Measurements from ENCODE around the gene DPH2.
A peak's percentile ranks its signal among the peaks of the same experiment; 100 is the strongest.

Gene DPH2

GRCh38 chr1:43970502-43970901 is 692 bp downstream of the DPH2 start:
- DNase-seq: no peak

GRCh38 chr1:43970911-43971310 is 1.1 kb downstream of the DPH2 start:
- DNase-seq: no peak

DNA sequence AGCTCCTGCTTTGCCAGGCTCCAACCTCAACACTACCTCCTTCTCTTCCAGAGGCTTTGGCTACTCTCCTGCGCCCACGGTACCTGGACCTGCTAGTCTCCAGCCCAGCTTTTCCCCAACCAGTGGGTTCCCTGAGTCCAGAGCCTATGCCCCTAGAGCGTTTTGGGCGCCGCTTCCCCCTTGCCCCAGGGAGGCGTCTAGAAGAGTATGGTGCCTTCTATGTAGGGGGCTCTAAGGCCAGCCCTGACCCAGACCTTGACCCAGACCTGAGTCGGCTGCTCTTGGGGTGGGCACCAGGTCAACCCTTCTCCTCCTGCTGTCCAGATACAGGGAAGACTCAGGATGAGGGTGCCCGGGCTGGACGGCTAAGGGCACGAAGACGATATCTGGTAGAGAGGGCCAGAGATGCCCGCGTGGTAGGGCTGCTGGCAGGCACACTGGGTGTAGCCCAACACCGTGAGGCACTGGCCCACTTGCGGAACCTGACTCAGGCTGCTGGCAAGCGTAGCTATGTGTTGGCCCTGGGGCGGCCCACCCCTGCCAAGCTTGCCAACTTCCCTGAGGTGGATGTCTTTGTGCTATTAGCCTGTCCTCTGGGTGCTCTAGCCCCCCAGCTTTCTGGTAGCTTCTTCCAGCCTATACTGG is 1.6 kb downstream of the DPH2 start:
- DNase-seq: no peak

DNA sequence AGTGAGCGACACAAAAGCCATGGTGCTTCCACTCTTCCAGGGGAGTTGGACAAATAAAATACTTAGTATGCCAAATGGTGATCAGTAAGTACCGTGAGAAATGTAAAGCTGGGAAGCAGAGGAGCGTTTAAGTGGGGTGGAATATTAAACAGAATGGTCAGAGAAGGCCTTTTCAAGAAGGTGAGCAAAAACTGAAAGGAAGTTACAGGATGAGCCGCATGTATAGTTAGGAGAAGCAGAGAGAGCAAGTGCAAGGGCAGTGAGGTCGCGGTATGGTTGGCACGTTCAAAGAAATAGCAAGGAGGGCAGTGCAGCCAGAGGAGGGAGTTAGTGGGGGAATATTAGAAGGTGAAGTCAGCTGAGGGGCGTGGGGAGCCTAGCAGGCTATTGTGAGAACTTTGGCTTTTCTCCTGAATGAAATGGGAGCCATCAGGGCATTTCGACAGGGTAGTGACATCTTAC is 4.2 kb downstream of the DPH2 start:
- DNase-seq: no peak

DNA sequence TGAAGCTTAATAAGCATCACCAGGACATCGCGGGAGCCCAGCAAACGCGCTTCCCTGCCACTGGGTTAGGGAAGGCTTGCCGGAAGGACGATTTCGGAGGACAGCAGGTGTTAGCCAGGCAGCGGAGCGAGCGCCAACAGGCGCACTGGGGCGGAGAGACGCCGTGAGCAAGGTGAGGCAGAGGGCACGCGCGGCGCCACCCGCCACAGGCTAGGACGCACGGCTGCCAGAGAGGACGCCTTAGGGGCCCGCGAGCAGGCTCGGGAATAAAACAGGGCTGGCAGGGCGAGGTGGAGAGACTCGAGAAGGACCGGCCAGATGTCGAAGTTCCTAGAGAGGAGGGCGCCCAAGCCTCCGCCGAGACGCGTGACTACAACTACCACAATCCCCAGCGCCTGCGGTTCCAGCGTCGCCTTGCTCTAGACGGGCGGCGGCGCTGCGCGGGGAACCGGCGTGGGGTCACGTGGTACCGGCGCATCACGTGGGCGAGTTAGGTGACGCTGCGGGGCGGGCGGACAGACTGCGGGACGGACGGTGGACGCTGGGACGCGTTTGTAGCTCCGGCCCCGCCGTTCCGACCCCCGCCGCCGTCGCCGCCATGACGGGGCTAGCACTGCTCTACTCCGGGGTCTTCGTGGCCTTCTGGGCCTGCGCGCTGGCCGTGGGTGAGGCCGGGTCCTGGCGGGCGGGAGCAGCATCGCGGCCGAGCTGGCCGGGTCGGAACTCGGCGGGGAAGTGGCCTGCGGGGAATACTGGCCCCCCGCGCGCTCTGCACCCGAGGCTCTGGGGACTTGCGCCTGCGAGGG is 4.8 kb downstream of the DPH2 start, which contains the start of gene ATP6V0B:
TSS of gene ATP6V0B (plus strand) at position 518 of the 806 bp plus-strand sequence. CDS start at position 599, 81 bp downstream.
- DNase-seq: peak; percentile 93

GRCh38 chr1:43975249-43975961 is 5.6 kb downstream of the DPH2 start:
- no peak for DNase-seq

DNA sequence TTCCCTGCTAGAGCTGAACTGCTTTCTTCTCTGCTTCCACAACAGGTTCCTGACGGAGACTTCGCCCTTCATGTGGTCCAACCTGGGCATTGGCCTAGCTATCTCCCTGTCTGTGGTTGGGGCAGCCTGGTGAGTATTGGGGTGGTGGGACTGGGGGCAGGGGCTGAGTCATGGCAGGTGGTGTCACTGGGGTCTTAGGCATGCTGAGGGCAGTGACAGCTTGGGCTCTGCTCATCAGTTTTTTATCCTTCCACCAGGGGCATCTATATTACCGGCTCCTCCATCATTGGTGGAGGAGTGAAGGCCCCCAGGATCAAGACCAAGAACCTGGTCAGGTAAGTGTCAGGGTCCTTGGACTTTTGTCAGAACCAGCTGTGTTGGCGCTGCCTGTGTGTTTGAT is 6.2 kb downstream of the DPH2 start:
- no peak for DNase-seq

DNA sequence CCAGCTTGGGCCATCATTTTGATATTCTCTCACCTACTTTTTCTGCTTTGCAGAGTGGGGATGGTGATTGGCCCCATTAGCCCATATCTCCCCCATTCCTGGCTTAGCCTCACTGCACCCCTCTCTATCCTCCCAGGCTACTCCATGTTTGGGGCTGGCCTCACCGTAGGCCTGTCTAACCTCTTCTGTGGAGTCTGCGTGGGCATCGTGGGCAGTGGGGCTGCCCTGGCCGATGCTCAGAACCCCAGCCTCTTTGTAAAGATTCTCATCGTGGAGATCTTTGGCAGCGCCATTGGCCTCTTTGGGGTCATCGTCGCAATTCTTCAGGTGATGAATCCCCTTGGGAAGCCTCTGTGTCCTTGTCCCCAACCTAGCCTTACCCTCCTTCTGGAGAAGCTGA is 7.1 kb downstream of the DPH2 start:
- no peak for DNase-seq

DNA sequence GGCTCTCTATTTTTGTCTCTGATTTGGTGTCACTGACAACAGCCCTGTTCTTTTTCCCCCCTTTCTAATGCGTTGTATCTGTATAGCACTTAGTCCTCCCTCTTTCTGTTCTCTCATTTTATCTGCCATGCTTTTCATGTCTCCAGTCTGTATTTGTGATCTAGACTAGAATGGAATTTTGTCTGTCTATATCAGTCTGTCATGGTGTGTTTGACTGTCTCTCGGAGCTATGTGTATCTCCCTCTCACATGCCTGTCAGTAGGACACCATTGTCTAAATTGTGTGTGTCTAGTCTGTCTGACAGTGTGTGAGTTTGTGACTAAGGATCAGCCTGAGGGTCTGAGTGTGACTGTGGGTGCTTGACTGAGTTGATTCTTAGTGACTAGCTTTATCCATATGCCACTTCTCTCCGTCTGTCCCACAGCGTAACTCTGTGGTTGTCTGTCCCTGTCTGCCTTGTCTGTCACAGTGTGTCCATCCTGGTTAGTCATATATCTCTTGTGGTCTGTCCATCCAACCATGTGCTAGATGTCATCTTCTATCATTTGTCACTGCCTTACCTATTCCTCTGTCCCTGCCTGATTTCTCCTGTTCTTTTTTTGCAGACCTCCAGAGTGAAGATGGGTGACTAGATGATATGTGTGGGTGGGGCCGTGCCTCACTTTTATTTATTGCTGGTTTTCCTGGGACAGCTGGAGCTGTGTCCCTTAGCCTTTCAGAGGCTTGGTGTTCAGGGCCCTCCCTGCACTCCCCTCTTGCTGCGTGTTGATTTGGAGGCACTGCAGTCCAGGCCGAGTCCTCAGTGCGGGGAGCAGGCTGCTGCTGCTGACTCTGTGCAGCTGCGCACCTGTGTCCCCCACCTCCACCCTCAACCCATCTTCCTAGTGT is 7.8 kb downstream of the DPH2 start:
- no peak for DNase-seq

DNA sequence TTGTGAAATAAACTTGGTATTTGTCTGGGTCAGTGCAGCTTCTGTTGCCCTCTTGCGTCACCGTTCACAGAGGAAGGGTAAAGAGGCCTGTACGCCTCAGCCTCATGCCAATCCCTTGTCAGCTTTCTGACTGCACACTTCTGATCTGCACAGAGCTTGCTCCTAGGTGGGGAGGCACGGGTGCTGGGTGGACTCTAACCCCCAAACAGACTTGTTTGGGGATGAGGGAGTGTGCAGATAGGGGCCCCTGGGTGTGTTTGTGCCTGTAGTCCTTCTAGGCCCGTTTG is 8.4 kb downstream of the DPH2 start:
- DNase-seq: no peak

DNA sequence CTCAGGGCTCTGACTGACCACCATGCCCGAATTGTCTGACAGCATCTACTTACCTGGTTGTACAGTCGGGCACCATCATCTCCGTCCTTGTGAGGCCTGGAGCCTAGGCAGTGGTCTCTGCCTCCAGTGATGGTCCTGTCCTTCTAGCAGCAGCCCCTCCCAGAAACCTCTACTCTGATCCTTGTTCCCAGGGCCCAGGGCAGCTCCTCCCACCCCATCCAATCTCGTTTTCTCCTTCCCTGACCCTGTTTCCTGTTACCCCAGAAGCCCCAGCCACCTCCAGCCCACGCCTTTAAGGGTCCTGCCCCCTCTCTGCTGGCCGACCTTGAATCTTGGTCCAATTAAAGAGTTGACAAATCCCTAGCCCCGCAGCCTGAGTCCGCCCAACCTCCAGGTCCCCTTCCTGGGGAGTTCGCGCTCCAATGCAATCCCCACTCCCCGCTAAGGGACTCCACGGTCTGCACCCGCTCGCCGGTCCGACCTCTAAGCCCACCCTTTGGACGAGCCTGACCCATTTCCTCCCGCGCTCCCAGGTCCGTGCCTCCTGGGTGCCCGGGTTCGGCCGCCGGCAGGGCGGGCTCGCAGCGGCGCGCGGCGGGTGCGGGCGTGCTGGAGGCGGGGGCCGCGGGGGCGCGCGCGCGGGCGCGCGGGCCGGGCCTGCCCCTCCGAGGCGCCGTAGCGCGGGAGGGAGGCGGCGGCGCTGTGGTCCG is 8.9 kb downstream of the DPH2 start, which contains the start of gene B4GALT2:
TSS of gene B4GALT2 (plus strand) at position 660 of the 710 bp plus-strand sequence. CDS start 1,951 bp downstream, outside the sequence.
- peak; percentile 60 for DNase-seq

- no peak for DNase-seq
These were observed 9.4 kb downstream of the DPH2 start for GRCh38 chr1:43979261-43979527.

DNA sequence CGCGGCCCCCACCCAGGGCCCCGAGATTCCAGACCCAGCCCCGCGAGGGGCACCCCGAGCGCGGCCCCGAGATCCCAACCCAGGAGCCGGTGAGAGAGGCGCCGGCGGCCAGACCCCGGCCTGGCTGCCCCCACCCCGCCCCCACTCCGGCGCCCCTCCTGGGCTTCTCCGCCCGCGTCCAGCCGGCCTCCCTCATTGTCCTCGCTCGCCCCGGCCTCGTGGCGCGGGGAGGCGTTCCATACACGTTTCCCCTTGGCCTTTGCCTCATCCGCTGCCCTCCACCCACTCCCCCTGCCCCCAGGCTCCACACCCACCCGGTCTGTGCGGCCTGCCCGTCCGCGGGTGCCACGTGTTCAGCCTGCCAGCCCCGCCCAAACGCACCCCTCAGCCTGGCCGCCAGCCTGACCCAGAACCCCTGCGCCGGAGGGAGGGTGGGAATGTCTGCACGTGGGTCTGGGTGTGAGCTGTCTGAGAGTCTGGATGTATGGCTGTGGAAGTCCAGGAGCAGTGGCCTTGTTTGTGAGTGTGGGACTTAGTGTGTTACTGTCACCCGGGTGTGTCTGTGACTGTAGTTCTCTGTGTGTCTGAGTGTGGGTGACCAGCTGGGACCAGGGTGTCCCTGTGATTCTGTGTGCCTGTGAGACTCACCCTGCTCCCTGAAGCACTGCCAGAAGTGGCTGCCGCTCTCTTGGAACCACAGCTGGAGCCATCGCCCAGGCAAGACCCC is 9.9 kb downstream of the DPH2 start:
- peak; percentile 74 for DNase-seq

DNA sequence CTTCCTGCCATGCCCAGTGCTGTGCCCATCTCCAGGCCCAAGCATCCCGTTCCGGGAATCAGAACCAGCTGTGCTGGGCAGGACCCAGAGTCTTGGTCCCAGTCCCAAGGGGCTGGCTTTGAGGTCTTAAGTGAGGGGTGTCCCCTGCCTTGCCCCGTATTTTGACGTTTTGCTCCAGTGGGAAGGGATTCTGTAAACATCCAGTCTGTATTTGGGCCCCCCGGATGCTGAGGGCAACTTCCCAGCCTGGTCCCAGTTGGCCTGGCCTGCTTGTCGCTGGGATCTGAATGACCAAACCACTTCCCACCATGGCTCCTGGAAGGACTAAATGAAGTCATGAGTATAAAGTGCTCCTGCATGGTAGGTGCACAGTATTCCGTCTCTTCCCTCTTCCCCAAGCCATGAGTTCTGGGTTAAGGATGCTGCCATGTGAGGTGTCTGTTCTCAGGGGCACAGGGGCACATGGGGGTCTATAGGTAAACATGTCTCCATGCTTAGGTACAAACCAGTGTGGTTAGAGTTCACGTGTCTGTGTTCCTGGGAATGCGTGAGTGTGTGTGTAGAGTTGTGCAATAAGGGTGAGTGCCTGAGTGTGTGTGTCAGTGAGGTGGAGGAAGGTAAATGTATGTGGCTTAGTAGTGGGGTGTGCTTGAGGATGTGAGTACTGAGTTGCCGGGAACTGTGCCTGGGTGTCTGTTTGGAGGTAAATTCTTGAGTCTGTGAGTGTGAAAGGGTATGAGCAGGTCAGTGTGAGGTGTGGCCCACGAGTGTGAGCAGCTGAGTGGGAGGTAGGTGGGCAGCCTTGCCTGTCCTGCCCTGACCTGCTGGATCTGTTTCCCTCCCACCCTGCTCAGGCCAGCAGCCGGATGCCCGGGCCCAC is 10.7 kb downstream of the DPH2 start:
- peak; percentile 60 for DNase-seq

DNA sequence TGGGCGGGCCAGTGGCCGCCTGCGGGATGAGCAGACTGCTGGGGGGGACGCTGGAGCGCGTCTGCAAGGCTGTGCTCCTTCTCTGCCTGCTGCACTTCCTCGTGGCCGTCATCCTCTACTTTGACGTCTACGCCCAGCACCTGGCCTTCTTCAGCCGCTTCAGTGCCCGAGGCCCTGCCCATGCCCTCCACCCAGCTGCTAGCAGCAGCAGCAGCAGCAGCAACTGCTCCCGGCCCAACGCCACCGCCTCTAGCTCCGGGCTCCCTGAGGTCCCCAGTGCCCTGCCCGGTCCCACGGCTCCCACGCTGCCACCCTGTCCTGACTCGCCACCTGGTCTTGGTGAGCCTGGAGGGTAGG is 11.3 kb downstream of the DPH2 start:
- DNase-seq: no peak

- DNase-seq: no peak
These were observed 11.8 kb downstream of the DPH2 start for GRCh38 chr1:43981636-43982035.

DNA sequence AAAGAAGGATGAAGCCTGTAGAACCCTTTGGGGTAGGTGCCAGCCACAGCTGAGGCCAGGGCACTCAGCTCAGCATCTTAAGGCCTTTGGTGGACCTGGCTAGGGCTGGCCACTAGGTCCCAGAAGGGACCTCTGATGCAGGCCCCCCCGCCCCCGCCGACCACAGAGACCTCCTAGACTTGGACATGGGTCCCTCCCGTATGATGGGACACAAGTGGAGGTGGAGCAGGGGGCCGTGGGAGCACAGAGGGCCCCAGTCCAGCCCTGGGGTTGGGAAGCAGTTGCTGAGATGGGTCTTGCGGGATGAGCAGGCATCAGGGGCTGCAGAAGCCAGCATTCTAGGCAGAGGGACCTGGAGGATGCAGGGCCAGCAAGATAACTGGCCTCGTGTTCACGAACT is 12.4 kb downstream of the DPH2 start:
- DNase-seq: no peak

- DNase-seq: no peak
These were observed 13.0 kb downstream of the DPH2 start for GRCh38 chr1:43982808-43983207.

DNA sequence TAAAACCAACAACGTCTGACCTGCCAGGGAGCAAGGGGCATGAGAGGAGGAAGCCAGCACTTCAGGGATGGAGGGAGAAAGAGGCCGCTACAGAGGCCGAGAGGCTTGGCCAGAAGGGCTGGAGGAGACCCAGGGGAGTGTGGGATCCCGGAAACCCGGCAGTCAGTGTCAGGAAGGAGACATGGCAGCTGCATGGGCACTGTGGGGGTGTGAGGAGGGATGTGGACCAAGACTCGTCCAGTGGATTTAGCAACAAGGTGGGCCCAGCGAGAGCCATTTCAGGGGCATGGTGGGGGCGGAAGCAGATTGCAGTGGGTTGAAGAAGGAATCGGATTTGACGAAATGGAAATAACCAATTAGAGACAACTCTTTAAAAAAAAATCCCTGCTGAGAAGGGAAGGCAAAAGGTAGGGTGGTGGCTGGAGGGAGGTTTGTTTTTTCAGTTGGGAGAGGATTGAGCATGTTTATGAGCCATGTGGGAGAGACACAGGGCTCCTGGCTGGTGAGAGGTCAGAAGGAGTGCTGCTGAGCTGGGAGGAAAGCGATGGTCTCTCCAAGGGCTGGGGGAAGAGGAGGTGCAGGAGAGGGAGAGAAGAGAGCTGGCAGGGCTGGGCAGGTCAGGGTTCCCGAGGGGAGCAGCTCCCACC is 13.6 kb downstream of the DPH2 start:
- DNase-seq: no peak

GRCh38 chr1:43984855-43985254 is 15.0 kb downstream of the DPH2 start:
- DNase-seq: no peak

All from fibroblast of skin of right biceps (primary cell).